Lower leg skin (tissue), 4 donors: Measurements from ENCODE around the gene TCOF1. TPM values are rescaled to one million over a fixed set of nuclear protein-coding genes. Genes with fewer than 3 reads are reported as not detected.

Experiments
- DNase-seq, 2 donors: peaks; one replicate each; pipeline ENCODE4 v3.0.0-alpha.2; 2019; ENCODE audit warnings: low spot score in 2 of 2
- H3K4me3 ChIP-seq: fragments of 200-600 bp; sonication (generic); 2 replicates; pipeline ENCODE4 v1.5.1; 2017; ENCODE audit warnings: mild to moderate bottlenecking, low read depth; ENCODE audit not compliant: poor library complexity, severe bottlenecking
- CTCF ChIP-seq, 3 donors: fragments of 450-650 bp; IDR thresholded peaks; one replicate each; pipeline ENCODE4 v1.5.1; 2016; ENCODE audit warnings: antibody characterized with exemption in 3 of 3, mild to moderate bottlenecking in 3 of 3, moderate library complexity in 2 of 3
- POLR2A ChIP-seq, 2 donors: fragments of 450-650 bp; IDR thresholded peaks; one replicate each; pipeline ENCODE4 v1.6.1; 2016 to 2017; ENCODE audit warnings: antibody characterized with exemption in 2 of 2, mild to moderate bottlenecking in 1 of 2, moderate library complexity in 1 of 2
- WGBS, 2 donors: methylation state at CpG; one replicate each; pipeline ENCODE4 v1.1.5; 2018; 5-methylcytosine and 5-hydroxymethylcytosine counted together
- intact Hi-C: fragments of 100-400 bp; cut with DNase I; formaldehyde crosslinking; loops from one replicate; pipeline ENCODE4 v1.15.0; 2023; ENCODE audit warnings: low total_unique reads
- total RNA-seq, 4 donors: library from RNA; depleted of rRNA; stranded (reverse); fragments of >200 nt; gene quantifications; one replicate each; pipeline ENCODE4 v1.1.0, GENCODE V29; 2016

The TCOF1 gene
- total RNA-seq, 4 donors from 2014 or later = 30.6 to 35.0 (median 32.2) TPM

GRCh38 chr5:150347003-150347402, 10.5 kb upstream of the TCOF1 start:
- intact Hi-C loops = no loop called here

GRCh38 chr5:150347451-150347850, 10.0 kb upstream of the TCOF1 start:
- intact Hi-C loops = no loop called here
- no peak for DNase-seq
- no peak for TF ChIP-seq CTCF (IDR thresholded peaks at IDR 0.05)
- TF ChIP-seq POLR2A (IDR thresholded peaks at IDR 0.05) = no peak
- no peak overlapping the region for H3K4me3 ChIP-seq
- 80 to 84% methylated on average over 9 of the region's 9 CpGs for WGBS, 2 donors

More at GRCh38 chr5:150347003-150347402, 10.5 kb upstream of the TCOF1 start:
- no peak for TF ChIP-seq CTCF (IDR thresholded peaks at IDR 0.05)
- no peak for TF ChIP-seq POLR2A (IDR thresholded peaks at IDR 0.05)
- no peak overlapping the region for H3K4me3 ChIP-seq
- 88 to 90% methylated on average over 2 of the region's 2 CpGs for WGBS, 2 donors
- no peak for DNase-seq

- TF ChIP-seq POLR2A (IDR thresholded peaks at IDR 0.05) = no peak
- TF ChIP-seq CTCF (IDR thresholded peaks at IDR 0.05) = no peak
- DNase-seq = no peak
- H3K4me3 ChIP-seq = no peak overlapping the region
- intact Hi-C loops = no loop called here
- 85 to 89% methylated on average over 6 of the region's 6 CpGs for WGBS, 2 donors
Measured at GRCh38 chr5:150349681-150350275, 7.7 kb upstream of the TCOF1 start.

GRCh38 chr5:150350524-150351344, 6.8 kb upstream of the TCOF1 start:
- intact Hi-C loops = no loop called here
- WGBS, 2 donors = 54 to 56% methylated on average over 7 of the region's 7 CpGs
- H3K4me3 ChIP-seq = no peak overlapping the region
- DNase-seq = peak; percentile 70 to 91
- TF ChIP-seq CTCF (IDR thresholded peaks at IDR 0.05) (peak in 1 of 3 donors; percentile 8), POLR2A (IDR thresholded peaks at IDR 0.05) (no peak)

GRCh38 chr5:150352244-150353031, 5.1 kb upstream of the TCOF1 start:
- WGBS, 2 donors = 78 to 79% methylated on average over 6 of the region's 6 CpGs
- TF ChIP-seq POLR2A (IDR thresholded peaks at IDR 0.05) = no peak
- TF ChIP-seq CTCF (IDR thresholded peaks at IDR 0.05) = no peak
- DNase-seq = no peak
- H3K4me3 ChIP-seq = no peak overlapping the region
- intact Hi-C loops = no loop called here
